NCI-H1436 (cell line): ENCODE measurements around the gene SLC7A8.

Experiments
- DNase-seq: peaks from one replicate; lab custom pipeline; 2025; lab: John Stamatoyannopoulos, UW

SLC7A8 gene

GRCh38 chr14:23154964-23155587 is 28.4 kb downstream of the SLC7A8 start:
- no peak for DNase-seq

- DNase-seq = no peak
These were observed 29.3 kb downstream of the SLC7A8 start for GRCh38 chr14:23153851-23154796.

- DNase-seq = no peak
These were observed 32.1 kb downstream of the SLC7A8 start for GRCh38 chr14:23151342-23151741.

- DNase-seq = no peak
These were observed 33.7 kb downstream of the SLC7A8 start for GRCh38 chr14:23149745-23150144.

- no peak for DNase-seq
These were observed 34.7 kb downstream of the SLC7A8 start for GRCh38 chr14:23148591-23149249.

- no peak for DNase-seq
These were observed 35.8 kb downstream of the SLC7A8 start for GRCh38 chr14:23147676-23148075.

- no peak for DNase-seq
These were observed 36.5 kb downstream of the SLC7A8 start for GRCh38 chr14:23146980-23147379.

- DNase-seq = no peak
These were observed 37.0 kb downstream of the SLC7A8 start for GRCh38 chr14:23146351-23146910.

- no peak for DNase-seq
These were observed 37.6 kb downstream of the SLC7A8 start for GRCh38 chr14:23145794-23146350.

GRCh38 chr14:23143911-23144310 is 39.5 kb downstream of the SLC7A8 start:
- DNase-seq = no peak

- DNase-seq = no peak
These were observed 40.6 kb downstream of the SLC7A8 start for GRCh38 chr14:23142826-23143225.

GRCh38 chr14:23141706-23142444 is 41.6 kb downstream of the SLC7A8 start:
- no peak for DNase-seq

GRCh38 chr14:23140371-23140770 is 43.1 kb downstream of the SLC7A8 start:
- no peak for DNase-seq

- no peak for DNase-seq
These were observed 43.6 kb downstream of the SLC7A8 start for GRCh38 chr14:23139874-23140273.

- DNase-seq = no peak
These were observed 45.5 kb downstream of the SLC7A8 start for GRCh38 chr14:23137813-23138535.

GRCh38 chr14:23137192-23137812 is 46.2 kb downstream of the SLC7A8 start:
- no peak for DNase-seq

GRCh38 chr14:23136566-23137133 is 46.8 kb downstream of the SLC7A8 start:
- DNase-seq = no peak

GRCh38 chr14:23132970-23133369 is 50.5 kb downstream of the SLC7A8 start:
- no peak for DNase-seq

- no peak for DNase-seq
These were observed 52.0 kb downstream of the SLC7A8 start for GRCh38 chr14:23131482-23131881.

GRCh38 chr14:23130871-23131270 is 52.6 kb downstream of the SLC7A8 start:
- DNase-seq = no peak
